ENCODE data around the gene SREBF1.
A peak's percentile ranks its signal among the peaks of the same experiment; 100 is the strongest.

SREBF1 gene

DNA sequence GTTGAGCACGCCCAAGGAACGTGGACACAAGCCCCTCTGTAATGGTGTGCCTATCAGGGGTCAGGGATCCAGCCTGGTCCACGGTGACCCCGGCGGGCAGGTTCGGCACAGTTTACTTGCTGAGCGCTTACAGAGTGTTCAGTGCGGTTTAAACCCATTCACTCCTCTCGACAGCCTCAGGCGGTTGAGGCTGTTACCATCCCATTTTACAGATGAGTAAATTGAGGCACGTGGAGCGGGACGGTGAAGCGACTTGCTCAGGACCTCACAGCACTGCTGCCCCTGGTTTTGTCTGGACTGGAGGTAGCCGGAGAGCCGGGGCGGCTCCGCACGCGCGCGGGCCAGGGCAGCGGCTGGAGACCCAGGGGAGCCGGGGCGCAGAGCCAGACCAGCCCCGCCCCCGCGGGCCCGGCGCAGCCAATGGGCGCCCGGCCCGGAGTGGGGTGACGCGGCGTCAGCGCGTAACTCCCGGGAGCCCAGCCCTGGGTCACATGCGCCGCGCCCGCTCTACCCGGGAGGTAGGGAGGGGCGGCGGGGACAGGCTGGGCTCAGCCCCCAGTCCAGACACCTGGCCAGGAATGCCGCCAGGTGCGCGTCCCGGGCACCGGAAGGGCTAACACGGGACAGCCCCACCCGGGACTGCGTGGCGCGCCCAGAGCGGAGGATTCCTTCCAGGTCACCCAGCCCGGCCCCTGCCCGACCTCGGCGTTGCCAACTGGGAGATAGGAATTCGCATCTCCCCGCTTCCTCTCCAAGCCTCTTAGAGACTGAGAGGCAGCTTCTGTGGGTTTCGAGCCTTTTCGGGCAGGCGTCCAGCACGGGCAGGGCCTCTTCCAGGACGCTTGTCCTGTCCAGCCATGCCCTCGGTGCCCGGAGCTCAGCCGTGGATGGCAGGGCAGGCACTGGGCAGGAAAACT is 3.3 kb upstream of the SREBF1 start:
- DNase-seq, result peak; percentile 74

DNA sequence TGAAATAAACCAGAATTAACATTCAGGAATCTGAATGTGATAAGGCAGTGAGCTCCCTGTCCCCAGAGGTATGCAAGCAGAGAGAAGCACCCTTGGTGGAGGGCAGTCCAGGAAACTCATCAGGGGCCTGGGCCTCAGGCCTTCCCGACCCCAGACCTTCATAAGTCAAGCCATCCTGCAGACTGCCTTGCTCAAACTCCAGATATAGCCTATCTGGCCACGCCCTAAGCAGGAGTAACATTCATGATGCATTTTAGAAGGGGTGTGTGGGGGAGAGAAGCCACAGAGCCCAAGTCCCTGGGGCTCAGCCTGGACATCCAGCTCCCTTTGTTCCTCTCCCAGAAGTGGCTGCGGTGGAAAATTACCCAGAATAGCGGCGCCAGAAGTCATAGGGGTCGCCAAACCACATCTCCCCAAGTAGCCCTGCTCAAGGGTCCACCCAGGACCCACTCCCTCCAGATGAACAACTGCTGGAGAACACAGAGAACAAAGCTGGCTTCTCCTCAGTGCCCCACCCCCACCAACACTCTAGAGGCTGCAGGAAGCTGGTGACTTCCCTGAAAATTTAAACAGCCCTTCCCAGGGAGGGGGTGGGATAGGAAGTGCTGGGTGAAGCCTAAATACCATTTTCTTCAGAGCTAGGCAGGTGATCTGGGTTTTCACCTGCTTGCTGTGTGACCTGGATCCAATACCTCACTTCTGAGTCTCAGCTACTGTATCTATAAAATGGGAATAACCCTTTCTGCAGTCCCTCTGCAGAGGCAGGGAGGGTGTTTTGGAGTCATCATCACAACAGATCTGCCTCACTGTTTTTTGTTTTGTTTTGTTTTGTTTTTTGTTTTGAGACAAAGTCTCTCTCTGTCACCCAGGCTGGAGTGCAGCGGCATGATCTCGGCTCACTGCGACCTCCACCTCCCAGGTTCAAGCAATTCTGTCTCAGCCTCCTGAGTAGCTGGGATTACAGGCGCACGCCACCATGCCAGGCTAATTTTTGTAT is 1.5 kb upstream of the SREBF1 start:
- DNase-seq, result no peak

DNA sequence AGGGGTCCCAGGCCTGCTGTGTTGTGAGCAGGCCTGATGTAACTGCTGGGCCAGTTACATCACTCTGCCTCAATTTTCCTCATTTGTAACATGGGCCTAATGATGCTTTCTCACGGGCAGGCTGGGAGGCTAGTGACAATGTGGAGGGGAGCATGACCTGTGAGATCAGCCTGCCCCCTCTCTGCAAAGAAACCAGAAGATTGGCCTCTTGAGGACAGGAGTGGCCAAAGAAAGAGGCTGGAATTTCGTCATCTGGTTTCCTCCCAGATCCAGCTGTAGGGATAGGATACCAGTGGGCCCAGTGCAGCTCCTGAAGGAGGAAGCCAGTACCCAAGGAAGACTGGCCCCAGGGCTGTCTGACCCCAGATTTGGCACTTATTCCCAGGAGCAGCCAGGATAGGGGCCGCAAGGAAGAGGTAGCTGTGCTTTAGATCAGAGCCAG is 615 bp upstream of the SREBF1 start:
- DNase-seq, result no peak

DNA sequence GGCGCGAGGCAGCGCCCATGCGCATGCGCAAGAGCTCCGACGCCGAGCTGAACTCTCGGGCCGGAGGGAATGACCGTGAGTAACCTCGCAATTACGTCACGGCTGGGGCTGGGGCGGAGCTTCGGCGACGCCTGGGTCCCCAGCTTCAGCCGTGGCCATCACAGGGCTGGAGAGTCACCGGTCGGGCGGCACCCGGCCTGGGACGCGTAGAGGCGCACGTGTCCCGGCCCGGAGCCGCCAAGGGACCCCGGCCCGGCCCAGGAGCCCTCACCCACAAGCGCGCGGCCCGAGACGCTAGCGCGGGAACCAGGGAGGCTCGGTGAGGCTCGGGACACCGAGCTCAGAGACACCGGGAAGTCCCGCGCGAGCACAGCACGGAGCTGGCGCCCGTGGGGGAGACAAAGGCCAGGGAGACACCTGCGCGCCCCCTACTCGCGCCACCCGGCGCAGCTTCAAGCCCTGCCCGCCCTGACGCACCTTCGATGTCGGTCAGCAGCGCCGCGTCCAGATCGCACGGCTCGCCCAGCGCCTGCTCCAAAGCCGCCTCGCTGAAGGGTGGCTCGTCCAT is 452 bp downstream of the SREBF1 start:
- peak; percentile 96 for DNase-seq

DNA sequence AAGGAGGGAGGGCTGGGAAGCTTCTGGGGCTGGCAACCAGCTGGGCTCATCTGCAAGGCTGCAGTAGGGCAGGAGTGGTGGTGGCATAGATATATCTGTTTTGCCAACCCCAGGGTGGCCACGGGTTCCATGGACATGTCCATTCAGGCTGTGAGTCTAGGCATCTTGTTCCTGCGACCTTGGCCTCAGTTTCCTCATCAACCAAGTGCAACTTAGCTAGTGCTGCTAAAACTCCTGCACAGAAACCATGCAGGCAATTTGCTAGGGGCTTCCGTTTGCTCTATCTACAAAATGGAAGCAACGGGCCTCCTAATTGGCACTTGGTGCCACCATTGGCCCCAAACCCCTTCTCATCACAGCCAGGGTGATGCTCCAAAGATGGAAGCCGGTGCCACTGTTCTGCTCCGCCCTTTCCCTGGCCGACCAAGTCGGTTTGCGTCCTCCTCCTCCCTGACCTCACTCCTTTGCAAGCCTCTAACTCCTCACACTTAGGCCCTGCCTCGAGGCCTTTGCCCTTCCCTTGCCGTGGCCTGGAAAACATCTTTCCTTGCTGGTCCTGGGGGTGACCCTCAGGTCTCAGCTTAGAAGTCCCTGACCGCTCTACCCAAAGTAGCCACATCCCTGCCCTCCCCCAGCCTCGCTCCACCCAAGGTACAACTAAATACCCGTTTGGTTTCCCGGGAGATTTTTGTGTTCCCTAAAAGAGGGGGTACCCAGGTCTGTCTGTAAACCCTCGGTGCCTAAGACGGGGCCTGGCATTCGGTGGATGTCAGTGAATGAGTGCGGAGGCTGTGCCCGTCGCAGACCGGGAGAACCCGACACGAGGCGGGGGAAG is 1.2 kb downstream of the SREBF1 start:
- no peak for DNase-seq

DNA sequence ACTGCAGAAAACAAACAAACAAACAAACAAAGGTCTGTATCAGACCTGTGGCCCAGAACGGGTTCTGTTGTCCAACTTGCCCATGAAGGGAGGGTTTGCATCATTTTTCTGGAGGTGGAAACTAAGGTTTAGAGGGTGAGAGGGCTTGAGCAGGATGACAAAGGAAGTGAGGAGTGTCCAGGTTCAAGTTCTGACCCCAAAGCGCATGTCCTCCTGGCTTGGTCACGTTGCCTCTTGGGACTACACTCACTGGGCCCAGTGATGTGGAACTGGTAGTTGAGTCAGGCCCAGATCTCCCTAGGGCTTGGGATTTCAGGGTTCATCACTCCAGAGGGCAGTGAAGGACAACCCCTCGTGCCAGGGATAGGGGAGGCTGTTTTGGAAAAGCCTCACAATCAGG is 1.8 kb downstream of the SREBF1 start:
- no peak for DNase-seq

DNA sequence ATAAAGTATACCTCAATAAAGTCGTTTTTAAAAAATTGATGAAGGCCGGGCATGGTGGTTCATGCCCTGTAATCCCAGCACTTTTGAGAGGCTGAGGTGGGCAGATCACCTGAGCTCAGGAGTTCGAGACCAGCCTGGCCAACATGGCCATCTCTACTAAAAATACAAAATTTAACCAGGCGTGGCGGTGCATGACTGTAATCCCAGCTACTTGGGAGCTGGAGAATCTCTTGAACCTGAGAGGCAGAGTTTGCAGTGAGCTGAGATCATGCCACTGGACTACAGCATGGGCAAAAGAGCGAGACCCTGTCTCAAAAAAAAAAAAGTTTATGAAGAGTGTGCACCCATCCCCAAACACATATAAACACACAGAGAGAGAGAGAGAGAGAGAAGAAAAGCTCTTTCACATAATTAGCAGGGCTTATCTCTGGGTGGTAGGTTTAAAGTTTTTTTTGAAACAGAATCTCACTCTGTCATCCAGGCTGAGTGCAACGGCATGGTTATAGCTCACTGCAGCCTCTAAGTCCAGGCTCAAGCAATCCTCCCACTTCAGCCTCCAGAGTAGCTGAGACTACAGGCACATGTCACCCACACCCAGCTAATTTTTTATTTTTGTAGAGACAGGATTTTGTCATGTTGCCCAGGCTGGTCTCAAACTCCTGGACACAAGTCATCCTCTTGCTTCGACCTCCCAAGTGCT is 3.0 kb downstream of the SREBF1 start:
- no peak for DNase-seq

DNA sequence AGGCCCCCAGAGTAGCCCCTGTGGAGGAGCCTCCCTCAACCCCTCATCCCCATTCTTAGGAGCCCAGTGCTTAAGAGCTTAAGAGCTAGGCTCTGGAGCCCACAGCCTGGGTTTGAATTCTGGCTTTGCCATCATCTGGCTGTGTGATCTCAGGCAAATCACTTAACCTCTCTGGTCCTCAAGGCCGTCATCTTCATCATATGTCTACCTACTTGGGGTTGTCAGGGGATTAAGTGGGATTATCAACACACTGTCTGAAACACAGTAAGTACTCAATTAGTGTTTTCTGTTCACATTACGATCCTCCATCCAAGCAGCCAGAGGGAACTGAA is 4.8 kb downstream of the SREBF1 start:
- DNase-seq, result no peak

DNA sequence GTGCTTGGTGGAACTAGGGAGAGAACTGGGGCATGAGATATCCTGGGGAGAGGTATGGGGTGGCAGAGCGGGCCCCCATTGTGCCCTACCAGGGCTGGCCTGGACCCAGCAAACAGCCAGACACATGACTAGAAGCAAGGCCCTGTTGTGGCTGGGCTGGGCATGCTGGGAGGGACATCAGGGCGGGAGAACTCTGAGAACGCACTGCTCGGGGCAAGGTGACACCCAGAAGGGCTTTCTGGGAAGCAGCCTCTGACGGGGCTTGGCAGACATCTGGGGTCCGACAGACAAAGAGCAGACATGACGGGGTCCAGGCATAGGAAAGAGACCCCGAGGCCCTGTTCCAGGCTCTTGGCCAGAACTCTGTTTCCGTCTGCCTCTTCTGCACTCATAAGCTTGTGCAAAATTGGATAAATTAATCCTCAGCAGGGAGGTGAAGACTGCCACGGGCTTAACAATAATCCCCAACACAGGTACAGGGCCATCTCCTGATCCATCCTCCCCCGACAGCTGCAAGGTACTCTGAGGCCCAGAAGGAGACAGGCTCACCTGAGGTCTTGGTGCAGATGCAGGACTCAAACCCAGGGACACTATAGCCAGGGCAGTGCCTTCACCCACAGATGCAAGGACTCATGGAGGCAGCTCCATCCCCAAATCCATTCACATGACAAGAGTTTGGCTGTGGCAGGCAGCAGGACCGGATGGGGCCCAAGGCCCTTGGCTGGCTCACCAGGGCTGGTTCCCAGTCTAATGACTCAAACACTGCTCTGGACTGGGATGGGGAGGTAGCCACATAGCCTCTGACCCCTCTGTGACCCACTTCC is 5.4 kb downstream of the SREBF1 start:
- no peak for DNase-seq

DNA sequence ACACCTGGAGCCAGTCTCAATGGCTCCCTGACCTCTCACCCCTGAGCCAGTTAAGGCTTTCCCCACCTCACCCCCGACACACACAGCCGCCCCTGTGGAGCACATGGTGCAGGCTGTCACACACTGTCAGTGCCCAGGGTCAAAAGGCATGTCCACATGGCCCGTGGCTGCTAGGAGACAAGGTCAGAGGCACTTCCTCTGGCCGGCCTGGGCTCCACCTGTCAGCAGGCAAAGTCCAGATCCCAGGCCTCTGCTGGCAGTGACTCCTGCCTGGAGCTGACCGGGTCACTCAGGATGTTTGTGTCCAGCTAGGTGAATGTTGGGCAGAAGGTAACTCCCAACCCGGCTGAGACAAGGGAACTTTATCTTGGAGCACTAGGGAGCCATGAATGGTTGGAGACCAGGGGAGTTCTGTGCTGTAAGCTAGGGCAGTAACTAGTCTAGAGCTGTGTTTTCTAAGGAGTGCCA is 6.0 kb downstream of the SREBF1 start:
- DNase-seq, result no peak

DNA sequence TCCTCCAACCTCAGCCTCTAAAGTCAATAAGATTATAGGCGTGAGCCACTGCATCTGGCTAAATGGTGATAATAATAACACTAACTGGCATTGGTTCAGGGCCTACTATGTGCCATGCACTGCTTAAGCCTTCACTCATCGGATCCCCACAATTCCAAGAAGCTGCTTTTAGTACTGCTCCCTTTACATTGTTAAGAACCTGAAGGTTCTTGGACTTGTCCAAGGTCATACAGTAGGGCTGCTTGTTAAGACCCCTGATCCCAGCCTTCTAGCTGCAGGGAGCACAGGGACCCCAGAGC is 6.6 kb downstream of the SREBF1 start:
- DNase-seq, result no peak

DNA sequence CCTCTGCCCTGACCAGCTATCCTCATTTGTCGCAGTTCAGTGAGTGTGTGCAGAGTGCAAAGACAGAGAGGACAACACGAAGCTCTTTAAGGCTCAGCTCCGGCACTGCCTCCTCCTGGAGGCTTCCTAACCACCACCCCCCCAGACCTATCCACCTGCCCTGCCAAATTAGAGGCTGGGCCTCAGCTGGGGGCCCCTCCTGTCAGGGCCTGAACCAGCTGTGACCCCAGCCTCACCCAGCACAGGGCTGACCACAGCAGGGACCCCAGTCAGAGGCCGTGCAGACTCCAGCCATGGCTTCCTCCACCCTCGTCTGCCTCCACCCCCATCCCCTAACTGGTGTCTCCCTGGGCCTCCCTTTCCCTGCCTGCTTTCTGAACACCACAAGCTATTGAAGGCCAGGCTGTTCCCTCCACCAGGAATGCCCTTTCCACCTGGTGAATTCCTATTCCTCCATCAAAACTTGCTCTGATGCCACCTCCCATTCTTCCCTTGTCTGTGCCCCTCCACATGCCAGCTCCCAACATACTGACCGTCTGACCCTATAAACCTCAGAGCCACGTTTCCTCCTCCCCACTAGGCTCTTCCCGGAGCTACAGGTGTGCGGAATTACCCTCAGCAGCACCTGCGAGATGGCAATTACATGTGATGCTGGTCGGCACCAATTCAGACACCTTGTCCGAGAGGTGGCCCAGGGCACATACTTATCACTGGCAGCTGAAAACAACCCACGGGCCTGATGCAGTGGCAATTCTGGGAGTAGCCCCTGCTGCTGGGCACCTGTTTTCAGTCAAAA is 8.8 kb downstream of the SREBF1 start:
- DNase-seq, result no peak

DNA sequence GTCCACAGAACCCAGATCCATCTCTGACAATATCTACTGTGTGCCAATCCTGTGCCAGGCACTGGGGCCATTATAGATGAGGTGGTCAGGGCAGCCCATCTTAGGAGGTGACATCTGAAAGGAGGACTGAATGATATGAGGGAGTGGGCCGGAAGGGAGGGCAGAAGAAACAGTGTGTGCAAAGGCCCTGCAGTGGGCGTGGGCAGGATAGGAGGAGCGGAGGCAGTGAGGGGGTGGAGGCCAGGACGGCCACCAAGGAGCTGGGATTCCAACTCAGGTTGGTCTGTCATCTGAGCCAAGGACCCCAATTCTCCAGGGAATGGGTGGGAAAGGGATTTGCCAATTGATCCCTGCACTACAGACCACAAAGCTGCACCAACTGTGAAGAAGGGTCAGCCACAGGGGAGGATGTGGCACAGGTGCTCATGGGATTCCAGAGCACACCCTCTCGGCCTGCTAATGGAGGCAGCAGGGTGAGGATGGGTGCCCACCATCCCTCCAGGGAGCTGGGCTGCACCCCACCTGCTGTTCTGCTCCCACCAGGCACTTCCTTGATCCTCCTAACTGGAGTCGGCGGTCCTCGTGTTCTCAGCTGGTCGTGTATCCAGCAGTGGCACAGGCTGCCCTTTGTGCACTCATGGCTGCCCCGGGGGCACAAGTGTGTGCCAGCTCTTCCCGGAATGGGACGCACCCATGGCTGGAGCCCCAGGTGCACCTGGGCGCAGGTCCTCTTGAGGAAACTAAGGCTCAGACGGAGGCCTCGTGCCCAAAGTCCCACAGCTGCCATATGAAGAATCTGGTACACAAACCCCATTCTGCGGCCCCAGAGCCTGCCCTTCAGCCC is 9.6 kb downstream of the SREBF1 start:
- no peak for DNase-seq

DNA sequence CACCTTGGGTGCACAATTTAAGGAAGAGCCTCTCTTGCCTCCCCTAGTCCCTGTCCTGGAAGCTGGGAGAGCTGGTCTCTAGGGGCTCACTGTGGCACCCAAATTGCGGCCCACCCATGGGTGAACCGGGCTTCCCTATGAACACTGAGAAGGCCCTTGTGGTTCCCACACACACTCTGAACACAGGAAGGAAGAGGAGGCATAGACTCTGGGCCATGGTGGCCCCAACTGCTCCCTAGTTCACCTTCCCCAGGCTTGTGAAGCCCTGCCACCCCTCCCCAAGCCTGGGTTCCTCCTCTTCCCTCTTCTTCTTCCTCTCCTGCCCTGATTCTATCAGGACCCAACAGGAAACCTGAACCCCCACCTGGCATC is 10.5 kb downstream of the SREBF1 start:
- no peak for DNase-seq

DNA sequence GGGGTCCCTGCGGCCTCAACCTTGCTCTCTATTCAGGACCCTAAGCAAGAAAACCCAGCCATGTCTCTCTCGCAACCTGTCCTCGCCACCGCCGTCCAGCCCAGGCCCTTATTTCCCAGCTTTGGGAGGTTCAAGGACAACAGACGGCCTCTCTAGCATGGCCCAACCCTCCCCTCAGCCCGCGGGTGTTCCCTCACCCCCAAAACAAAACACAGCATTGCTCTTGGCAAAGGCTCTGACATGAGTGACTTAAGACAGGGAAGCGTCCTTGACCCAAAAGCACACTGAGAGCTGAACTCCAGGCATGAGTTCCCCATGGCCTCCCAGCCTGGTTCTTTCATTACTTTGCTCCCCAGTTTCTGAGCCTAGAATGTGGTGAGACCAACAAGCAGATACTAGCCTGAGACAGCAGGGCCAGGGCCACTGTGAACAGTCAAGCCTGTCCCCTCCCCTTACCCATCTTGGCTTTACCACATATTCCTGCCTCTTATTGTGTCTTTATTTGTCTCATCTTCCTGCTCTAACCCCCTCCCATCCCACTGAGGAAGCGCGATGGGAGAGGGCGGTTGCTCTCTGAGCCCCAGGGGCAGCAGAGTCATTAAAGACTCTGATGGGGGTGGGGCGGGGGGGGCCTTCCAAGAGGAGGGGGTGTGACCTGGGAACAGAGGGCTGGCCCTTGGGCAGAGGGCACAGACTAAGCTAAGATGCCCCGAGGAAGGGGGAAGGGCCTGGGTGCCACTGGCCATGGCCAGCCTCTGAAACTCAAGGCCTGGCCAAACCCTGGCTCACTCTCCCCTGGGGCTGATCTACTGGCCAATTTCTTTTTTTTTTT is 11.8 kb downstream of the SREBF1 start:
- DNase-seq, result no peak

DNA sequence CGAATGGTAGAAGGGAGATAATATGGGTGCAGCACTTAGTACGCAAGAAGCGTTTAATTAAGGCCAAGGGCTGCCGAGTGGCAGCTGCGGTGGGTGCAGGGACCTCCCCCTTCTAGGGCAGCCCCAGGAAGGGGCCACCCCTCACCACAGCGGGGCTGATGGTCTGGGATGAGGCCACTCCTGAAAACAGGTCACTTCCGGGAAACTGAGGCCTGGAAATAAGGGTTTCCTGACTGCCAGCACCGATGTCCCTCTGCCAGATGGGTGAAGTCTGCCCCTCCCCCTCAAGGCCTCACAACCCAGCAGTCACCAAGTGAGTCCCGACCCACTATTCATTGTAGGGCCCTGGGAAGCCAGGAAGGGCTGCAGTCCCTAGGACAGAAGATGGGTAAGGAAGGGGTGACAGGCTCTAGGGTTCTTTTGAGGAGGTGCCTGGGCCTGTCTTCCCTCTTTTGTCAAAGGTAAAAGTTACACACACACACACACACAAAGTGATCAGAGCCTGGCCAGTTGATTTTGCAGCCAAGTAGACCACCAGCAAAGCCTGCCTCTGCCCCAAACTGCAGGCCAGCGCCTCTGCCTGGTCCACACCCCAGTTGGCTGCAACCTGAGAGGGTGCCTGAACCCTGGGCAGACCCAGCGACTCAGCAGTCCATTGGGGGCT is 12.5 kb downstream of the SREBF1 start:
- no peak for DNase-seq

DNA sequence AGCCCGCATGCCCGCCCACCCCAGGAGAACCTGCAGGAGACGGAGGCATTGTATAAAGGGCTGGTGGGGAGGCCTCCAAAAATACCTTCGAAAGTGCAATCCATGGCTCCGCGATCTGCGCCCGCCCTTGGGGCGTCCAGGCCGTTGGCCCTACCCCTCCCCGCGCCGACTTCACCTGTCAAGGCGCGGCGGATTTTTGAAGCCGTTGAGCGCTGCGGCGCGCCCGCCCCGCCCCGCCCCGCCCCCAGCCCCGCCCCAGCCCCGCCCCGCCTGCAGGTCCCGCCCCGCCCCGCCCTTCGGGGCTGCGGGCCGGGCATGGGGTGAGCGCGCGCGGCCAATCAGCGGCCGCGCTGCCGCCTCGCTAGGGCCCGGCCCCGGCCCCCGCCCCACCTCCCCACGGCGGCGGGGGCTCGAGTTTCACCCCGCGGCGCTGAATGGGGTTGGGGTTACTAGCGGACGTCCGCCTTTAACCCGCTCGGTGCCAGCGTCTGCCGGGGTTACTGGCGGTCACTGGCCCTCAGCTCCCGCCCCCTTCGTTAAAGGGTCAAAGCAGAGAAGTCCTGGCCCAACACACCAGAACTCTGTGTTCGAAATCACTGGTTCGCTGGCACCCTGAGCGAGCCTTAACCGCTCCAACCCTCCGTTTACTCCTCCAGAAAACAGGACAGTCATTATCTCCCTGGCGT is 13.2 kb downstream of the SREBF1 start:
- peak; percentile 63 for DNase-seq
